HepG2 (cell line): ENCODE data around the gene COPZ2. TPM values are rescaled to one million over a fixed set of nuclear protein-coding genes. Genes with fewer than 3 reads are reported as not detected.

Experiments used
- ARNT2 ChIP-seq: sonication (generic); formaldehyde crosslinking; IDR thresholded peaks from 2 replicates; pipeline ENCODE4 v1.8.0; 2022; ENCODE audit warnings: mild to moderate bottlenecking, low read depth, missing genetic modification reagents, moderate library complexity
- ATRX ChIP-seq: sonication (generic); formaldehyde crosslinking; IDR thresholded peaks from 2 replicates; pipeline ENCODE4 v1.4.0; 2020; ENCODE audit warnings: missing genetic modification reagents, borderline replicate concordance
- ESRRA ChIP-seq: sonication (generic); formaldehyde crosslinking; IDR thresholded peaks from 2 replicates; pipeline ENCODE4 v1.5.1; 2020; ENCODE audit warnings: mild to moderate bottlenecking, low read depth, missing genetic modification reagents
- FOXC1 ChIP-seq: sonication (generic); formaldehyde crosslinking; IDR thresholded peaks from 2 replicates; pipeline ENCODE4 v1.8.0; 2022; ENCODE audit warnings: mild to moderate bottlenecking, missing genetic modification reagents, borderline replicate concordance
- HDAC2 ChIP-seq: sonication (generic); formaldehyde crosslinking; IDR thresholded peaks from 2 replicates; pipeline ENCODE4 v1.4.0; 2020; ENCODE audit warnings: missing genetic modification reagents
- POGZ ChIP-seq: sonication (generic); formaldehyde crosslinking; IDR thresholded peaks from 2 replicates; pipeline ENCODE4 v1.4.0; 2020; ENCODE audit warnings: mild to moderate bottlenecking, missing genetic modification reagents
- SMAD3 ChIP-seq: sonication (generic); formaldehyde crosslinking; IDR thresholded peaks from 2 replicates; pipeline ENCODE4 v1.4.0; 2020; ENCODE audit warnings: missing genetic modification reagents
- SMYD3 ChIP-seq: sonication (generic); formaldehyde crosslinking; IDR thresholded peaks from 2 replicates; pipeline ENCODE4 v1.8.1; 2023; ENCODE audit warnings: mild to moderate bottlenecking, missing genetic modification reagents
- TGIF2 ChIP-seq: IDR thresholded peaks from 2 replicates; pipeline ENCODE4 v1.6.1; 2016; ENCODE audit warnings: control low read depth, missing compliant biosample characterization
- ZBTB46 ChIP-seq: sonication (generic); formaldehyde crosslinking; IDR thresholded peaks from 2 replicates; pipeline ENCODE4 v1.4.0; 2020; ENCODE audit warnings: mild to moderate bottlenecking, missing genetic modification reagents, borderline replicate concordance
- ZBTB7B ChIP-seq: sonication (generic); formaldehyde crosslinking; IDR thresholded peaks from 2 replicates; pipeline ENCODE4 v1.4.0; 2020; ENCODE audit warnings: missing genetic modification reagents
- ZKSCAN1 ChIP-seq: fragments of 150-350 bp; IDR thresholded peaks from 2 replicates; pipeline ENCODE4 v1.6.1; 2014; ENCODE audit warnings: low read length
- ZMYM2 ChIP-seq: sonication (generic); formaldehyde crosslinking; IDR thresholded peaks from 2 replicates; pipeline ENCODE4 v1.8.0; 2022; ENCODE audit warnings: mild to moderate bottlenecking, missing genetic modification reagents
- ZNF501 ChIP-seq: sonication (generic); formaldehyde crosslinking; IDR thresholded peaks from 2 replicates; pipeline ENCODE4 v1.5.1; 2020; ENCODE audit warnings: mild to moderate bottlenecking, moderate library complexity, missing genetic modification reagents
- ZNF616 ChIP-seq: sonication (generic); formaldehyde crosslinking; IDR thresholded peaks from 2 replicates; pipeline ENCODE4 v1.5.0; 2020; ENCODE audit warnings: low read depth, mild to moderate bottlenecking, missing genetic modification reagents
- ZNF619 ChIP-seq: sonication (generic); formaldehyde crosslinking; IDR thresholded peaks from 2 replicates; pipeline ENCODE4 v1.4.0; 2020; ENCODE audit warnings: mild to moderate bottlenecking, missing genetic modification reagents
- ZNF839 ChIP-seq: sonication (generic); formaldehyde crosslinking; IDR thresholded peaks from 2 replicates; pipeline ENCODE4 v1.4.0; 2020; ENCODE audit warnings: missing genetic modification reagents, mild to moderate bottlenecking, borderline replicate concordance
- ZNF841 ChIP-seq: sonication (generic); formaldehyde crosslinking; IDR thresholded peaks from 2 replicates; pipeline ENCODE4 v1.8.1; 2023; ENCODE audit warnings: missing genetic modification reagents, borderline replicate concordance
- ZNF878 ChIP-seq: sonication (generic); formaldehyde crosslinking; IDR thresholded peaks from 2 replicates; pipeline ENCODE4 v1.8.1; 2023; ENCODE audit warnings: mild to moderate bottlenecking, missing genetic modification reagents, moderate library complexity
- ZSCAN30 ChIP-seq: sonication (generic); formaldehyde crosslinking; IDR thresholded peaks from 2 replicates; pipeline ENCODE4 v1.5.0; 2020; ENCODE audit warnings: mild to moderate bottlenecking, missing genetic modification reagents
- polyA plus RNA-seq, 8 experiments: library from polyadenylated mRNA; depleted of rRNA in 3 of 8; stranded (reverse) in 7 of 8; unstranded in 1 of 8; fragments of >200 nt; fragmentation: Illumina TruSeq in 4 of 8; extraction: Trizol in 4 of 8; gene quantifications; 2 replicates each; pipeline versions ENCODE4 v1.2.1 to v1.2.3, GENCODE V29; 2011 to 2016; ENCODE audit warnings: low read depth in 4 of 8, missing spikeins in 1 of 8, mixed read lengths in 1 of 8; ENCODE audit not compliant: insufficient read depth in 1 of 8
- total RNA-seq, 5 experiments: library from RNA; depleted of rRNA; stranded (reverse); fragments of >200 nt; fragmentation: Illumina TruSeq; extraction: Trizol; gene quantifications; 2 replicates each; pipeline ENCODE4 v1.2.3, GENCODE V29; 2016; ENCODE audit warnings: low read depth in 1 of 5
- TF ChIP-seq, protein P1 (sequence below): sonication (generic); formaldehyde crosslinking; IDR thresholded peaks from 2 replicates; pipeline ENCODE4 v1.4.0; 2020; ENCODE audit warnings: missing genetic modification reagents
- TF ChIP-seq, protein P2 (sequence below): sonication (generic); formaldehyde crosslinking; IDR thresholded peaks from 2 replicates; pipeline ENCODE4 v1.8.0; 2022; ENCODE audit warnings: mild to moderate bottlenecking, missing genetic modification reagents; ENCODE audit not compliant: insufficient replicate concordance
- TF ChIP-seq, protein P3 (sequence below): fragments of 450-650 bp; IDR thresholded peaks from 2 replicates; pipeline ENCODE4 v1.6.1; 2017

Gene COPZ2
- total and polyA plus RNA-seq, 2 of the 13 experiments (the other 11 are each of a cell fraction or from before 2014, with no cell fraction given) = 0.61 to 1.5 TPM

DNA sequence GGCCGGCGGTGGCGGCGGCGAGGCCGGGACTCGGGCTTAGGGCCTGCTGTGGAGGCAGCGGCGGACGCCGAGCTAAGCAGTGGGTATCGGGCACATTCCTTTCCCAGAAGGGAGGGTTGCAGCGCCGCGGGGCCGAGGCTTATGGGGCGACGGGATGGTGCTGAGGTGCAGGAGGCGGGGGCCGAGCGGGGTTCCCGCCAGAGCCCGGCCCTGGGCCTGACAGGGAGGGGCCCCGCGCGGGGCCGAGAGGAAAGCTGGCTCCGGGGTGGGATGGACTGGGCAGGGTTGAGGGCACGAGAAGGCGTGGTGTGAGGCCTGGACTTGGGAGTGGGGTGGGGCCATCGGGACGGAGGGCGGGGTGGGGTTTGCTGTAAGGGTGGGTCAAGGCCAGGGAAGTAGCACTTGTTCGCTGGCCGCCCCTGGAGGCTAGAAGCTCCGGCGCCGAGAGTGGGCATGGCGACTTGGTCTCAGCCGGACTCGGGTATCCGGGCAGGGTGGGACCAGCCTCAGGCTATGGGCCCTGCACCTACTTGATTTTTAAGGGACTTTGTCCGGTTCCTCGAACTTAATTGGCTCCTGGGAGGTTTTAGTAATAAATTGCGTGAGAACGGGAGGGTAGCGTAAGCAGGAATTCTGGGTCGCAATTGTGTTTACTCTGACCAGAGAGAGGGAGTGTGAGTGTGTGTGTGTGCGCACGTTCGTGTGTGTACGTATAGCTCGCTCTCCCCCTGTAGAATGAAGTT lies 11.0 kb upstream of the COPZ2 start (continued):
- TF ChIP-seq ATRX (CRISPR knock-in tag) (no peak), ZBTB46 (CRISPR knock-in tag) (no peak), ZNF616 (CRISPR knock-in tag) (no peak; the same call in 1 of the 2 replicates), SMAD3 (CRISPR knock-in tag) (peak; percentile 34; the same call in 1 of the 2 replicates), FOXC1 (CRISPR knock-in tag) (no peak), ZSCAN30 (CRISPR knock-in tag) (peak; percentile 85; the same call in 1 of the 2 replicates), ZNF839 (CRISPR knock-in tag) (no peak), ZNF841 (CRISPR knock-in tag) (no peak), ZNF878 (peak; percentile 97), ZMYM2 (CRISPR knock-in tag) (peak; percentile 56; the same call in 1 of the 2 replicates), HDAC2 (CRISPR knock-in tag) (peak; percentile 45), TGIF2 (peak; percentile 87), SMYD3 (CRISPR knock-in tag) (peak; percentile 79; the same call in 1 of the 2 replicates), ZKSCAN1 (no peak), ZNF501 (CRISPR knock-in tag) (peak; percentile 36), ZNF619 (CRISPR knock-in tag) (no peak), POGZ (CRISPR knock-in tag) (no peak; the same call in 1 of the 2 replicates), ARNT2 (CRISPR knock-in tag) (peak; percentile 87), ESRRA (CRISPR knock-in tag) (peak; percentile 13), ZBTB7B (peak; percentile 70)
- TF ChIP-seq, protein P1, sequence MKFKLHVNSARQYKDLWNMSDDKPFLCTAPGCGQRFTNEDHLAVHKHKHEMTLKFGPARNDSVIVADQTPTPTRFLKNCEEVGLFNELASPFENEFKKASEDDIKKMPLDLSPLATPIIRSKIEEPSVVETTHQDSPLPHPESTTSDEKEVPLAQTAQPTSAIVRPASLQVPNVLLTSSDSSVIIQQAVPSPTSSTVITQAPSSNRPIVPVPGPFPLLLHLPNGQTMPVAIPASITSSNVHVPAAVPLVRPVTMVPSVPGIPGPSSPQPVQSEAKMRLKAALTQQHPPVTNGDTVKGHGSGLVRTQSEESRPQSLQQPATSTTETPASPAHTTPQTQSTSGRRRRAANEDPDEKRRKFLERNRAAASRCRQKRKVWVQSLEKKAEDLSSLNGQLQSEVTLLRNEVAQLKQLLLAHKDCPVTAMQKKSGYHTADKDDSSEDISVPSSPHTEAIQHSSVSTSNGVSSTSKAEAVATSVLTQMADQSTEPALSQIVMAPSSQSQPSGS (CRISPR knock-in tag) = peak; percentile 40; the same call in 1 of the 2 replicates
- TF ChIP-seq, protein P2, sequence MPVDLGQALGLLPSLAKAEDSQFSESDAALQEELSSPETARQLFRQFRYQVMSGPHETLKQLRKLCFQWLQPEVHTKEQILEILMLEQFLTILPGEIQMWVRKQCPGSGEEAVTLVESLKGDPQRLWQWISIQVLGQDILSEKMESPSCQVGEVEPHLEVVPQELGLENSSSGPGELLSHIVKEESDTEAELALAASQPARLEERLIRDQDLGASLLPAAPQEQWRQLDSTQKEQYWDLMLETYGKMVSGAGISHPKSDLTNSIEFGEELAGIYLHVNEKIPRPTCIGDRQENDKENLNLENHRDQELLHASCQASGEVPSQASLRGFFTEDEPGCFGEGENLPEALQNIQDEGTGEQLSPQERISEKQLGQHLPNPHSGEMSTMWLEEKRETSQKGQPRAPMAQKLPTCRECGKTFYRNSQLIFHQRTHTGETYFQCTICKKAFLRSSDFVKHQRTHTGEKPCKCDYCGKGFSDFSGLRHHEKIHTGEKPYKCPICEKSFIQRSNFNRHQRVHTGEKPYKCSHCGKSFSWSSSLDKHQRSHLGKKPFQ (CRISPR knock-in tag) = no peak
- TF ChIP-seq, protein P3, sequence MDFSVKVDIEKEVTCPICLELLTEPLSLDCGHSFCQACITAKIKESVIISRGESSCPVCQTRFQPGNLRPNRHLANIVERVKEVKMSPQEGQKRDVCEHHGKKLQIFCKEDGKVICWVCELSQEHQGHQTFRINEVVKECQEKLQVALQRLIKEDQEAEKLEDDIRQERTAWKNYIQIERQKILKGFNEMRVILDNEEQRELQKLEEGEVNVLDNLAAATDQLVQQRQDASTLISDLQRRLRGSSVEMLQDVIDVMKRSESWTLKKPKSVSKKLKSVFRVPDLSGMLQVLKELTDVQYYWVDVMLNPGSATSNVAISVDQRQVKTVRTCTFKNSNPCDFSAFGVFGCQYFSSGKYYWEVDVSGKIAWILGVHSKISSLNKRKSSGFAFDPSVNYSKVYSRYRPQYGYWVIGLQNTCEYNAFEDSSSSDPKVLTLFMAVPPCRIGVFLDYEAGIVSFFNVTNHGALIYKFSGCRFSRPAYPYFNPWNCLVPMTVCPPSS = no peak
